ENCODE results near the gene ARMH1. TPM values are rescaled to one million over a fixed set of nuclear protein-coding genes. Genes with fewer than 3 reads are reported as not detected.
A peak's percentile ranks its signal among the peaks of the same experiment; 100 is the strongest.

ARMH1 gene
- total RNA-seq, 1 experiment from 2014 or later, result 0.15 TPM

DNA sequence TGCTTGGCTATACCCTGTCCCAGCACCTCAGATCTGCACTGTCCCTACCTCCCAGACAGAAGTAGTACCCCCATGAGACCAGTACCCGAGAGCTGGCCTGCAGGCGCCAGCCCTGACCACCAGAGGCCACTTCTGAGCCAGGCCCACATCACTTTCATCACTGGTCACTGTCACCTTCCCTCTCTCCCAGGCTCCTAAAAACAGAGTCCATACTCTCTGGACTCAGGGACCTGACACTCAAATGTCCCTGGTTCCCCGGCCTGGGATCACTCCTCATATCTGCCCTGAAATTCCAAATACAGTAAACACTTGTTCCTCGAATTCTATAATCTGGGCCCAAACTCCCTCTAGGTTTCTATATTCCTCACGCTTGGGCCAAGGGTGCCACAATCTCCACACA is 18.9 kb upstream of the ARMH1 start:
- intact Hi-C loops (cut with micrococcal nuclease), result loop anchor here (1.0 kb wide), 1 partner anchor 22 kb away; no protein-coding TSS in a partner anchor
- Histone ChIP-seq H3K79me2 (ENCODE audit: low read length) (no peaks in the 10 kb centered on the region), H3K27me3 (ENCODE audit: low read length) (no peaks in the 10 kb centered on the region), H3F3A (ENCODE audit: low read length, unreplicated experiment) (no peaks in the 10 kb centered on the region), H3K9ac (ENCODE audit: low read length) (no peak overlapping the region), H4K20me1 (ENCODE audit: low read length) (no peaks in the 10 kb centered on the region), H3K9me3 (ENCODE audit: low read length) (no peaks in the 10 kb centered on the region), H3K4me3 (ENCODE audit: low read length) (no peak overlapping the region), H3K4me1 (ENCODE audit: insufficient read depth, low read length) (no peaks in the 10 kb centered on the region), H3K27ac (ENCODE audit: low read length) (no peak overlapping the region), H3K4me2 (ENCODE audit: low read length) (no peak overlapping the region), H3K9me2 (replicated peaks; ENCODE audit: low read length) (no peaks in the 10 kb centered on the region), H3K36me3 (ENCODE audit: low read depth, low read length) (peaks cover under 1% of the 10 kb centered on the region; the same call in 1 of the 2 replicates), H2AFZ (ENCODE audit: low read length) (no peak overlapping the region)
- DNase-seq (peak; percentile 50), ATAC-seq (peak; percentile 68)
- ChIA-PET POLR2A (ENCODE audit: unreplicated experiment) (no interaction called here), CTCF (no interaction called here)
- BruUV-seq (replicated peaks), result no TSS peak
- TF ChIP-seq, protein P1, sequence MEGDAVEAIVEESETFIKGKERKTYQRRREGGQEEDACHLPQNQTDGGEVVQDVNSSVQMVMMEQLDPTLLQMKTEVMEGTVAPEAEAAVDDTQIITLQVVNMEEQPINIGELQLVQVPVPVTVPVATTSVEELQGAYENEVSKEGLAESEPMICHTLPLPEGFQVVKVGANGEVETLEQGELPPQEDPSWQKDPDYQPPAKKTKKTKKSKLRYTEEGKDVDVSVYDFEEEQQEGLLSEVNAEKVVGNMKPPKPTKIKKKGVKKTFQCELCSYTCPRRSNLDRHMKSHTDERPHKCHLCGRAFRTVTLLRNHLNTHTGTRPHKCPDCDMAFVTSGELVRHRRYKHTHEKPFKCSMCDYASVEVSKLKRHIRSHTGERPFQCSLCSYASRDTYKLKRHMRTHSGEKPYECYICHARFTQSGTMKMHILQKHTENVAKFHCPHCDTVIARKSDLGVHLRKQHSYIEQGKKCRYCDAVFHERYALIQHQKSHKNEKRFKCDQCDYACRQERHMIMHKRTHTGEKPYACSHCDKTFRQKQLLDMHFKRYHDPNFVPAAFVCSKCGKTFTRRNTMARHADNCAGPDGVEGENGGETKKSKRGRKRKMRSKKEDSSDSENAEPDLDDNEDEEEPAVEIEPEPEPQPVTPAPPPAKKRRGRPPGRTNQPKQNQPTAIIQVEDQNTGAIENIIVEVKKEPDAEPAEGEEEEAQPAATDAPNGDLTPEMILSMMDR (conservative IDR thresholded peaks at IDR 0.05; ENCODE audit: low read depth, low read length), result peak; percentile 88
- no peak for TF ChIP-seq EZH2phosphoT487 (IDR thresholded peaks at IDR 0.05; ENCODE audit: borderline replicate concordance, low read length)
- TF ChIP-seq EZH2 (IDR thresholded peaks at IDR 0.05; ENCODE audit: low read length, unreplicated experiment), result no peak

DNA sequence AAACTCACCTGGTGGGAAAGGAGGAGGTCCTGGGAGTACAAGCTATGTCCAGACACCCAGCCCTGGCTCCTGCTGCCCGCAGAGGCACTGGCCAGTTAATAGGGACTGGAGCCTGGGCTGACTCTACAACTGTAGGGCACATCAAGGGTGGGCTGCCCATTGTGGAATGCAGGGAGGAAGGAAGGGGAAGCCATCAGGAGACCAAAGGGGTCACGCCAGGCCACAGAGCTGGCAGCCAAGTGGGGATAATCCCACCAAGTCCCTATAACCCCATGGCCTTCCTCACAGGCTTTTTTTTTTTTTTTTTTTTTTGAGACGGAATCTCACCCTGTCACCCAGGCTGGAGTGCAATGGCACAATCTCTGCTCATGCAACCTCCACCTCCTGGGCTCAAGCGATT is 14.9 kb upstream of the ARMH1 start:
- H3F3A ChIP-seq (ENCODE audit: low read length, unreplicated experiment), result no peaks in the 10 kb centered on the region
- H3K4me1 ChIP-seq (ENCODE audit: insufficient read depth, low read length), result no peaks in the 10 kb centered on the region
- TF ChIP-seq, protein P1 (conservative IDR thresholded peaks at IDR 0.05; ENCODE audit: low read depth, low read length), result no peak
- TF ChIP-seq EZH2phosphoT487 (IDR thresholded peaks at IDR 0.05; ENCODE audit: borderline replicate concordance, low read length) (no peak), EZH2 (IDR thresholded peaks at IDR 0.05; ENCODE audit: low read length, unreplicated experiment) (no peak)
- intact Hi-C loops (cut with micrococcal nuclease), result no loop called here
- no peak overlapping the region for H3K27ac ChIP-seq (ENCODE audit: low read length)
- H4K20me1 ChIP-seq (ENCODE audit: low read length), result no peaks in the 10 kb centered on the region
- POLR2A ChIA-PET (ENCODE audit: unreplicated experiment), result no interaction called here
- no peaks in the 10 kb centered on the region for H3K9me3 ChIP-seq (ENCODE audit: low read length)
- DNase-seq (no peak), ATAC-seq (no peak)
- H3K4me3 ChIP-seq (ENCODE audit: low read length), result no peak overlapping the region
- CTCF ChIA-PET, result no interaction called here
- no peaks in the 10 kb centered on the region for H3K27me3 ChIP-seq (ENCODE audit: low read length)
- no peaks in the 10 kb centered on the region for H3K36me3 ChIP-seq (ENCODE audit: low read depth, low read length)
- H3K9me2 ChIP-seq (replicated peaks; ENCODE audit: low read length), result no peaks in the 10 kb centered on the region
- H3K4me2 ChIP-seq (ENCODE audit: low read length), result no peak overlapping the region
- BruUV-seq (replicated peaks), result no TSS peak
- no peak overlapping the region for H2AFZ ChIP-seq (ENCODE audit: low read length)
- no peaks in the 10 kb centered on the region for H3K79me2 ChIP-seq (ENCODE audit: low read length)
- no peak overlapping the region for H3K9ac ChIP-seq (ENCODE audit: low read length)

DNA sequence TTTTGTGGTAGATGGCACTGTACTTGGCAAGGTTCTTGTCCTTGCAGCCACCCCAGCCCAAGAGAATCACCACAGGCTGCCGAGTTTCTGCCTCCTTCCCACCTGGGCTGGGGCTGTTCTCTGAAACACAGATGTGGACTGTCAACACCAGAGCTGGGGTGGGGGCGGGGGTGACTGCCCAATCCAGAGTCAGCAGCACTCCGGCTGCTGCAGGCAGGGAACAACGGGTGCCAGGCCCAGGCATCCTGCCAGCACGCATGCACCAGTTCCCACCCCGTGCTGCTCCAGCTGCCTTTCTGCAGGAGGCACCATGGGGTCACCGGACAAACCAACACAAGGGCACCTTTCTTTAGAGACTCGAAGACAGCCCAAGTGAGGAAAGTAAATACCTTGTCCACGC is 14.3 kb upstream of the ARMH1 start:
- CTCF ChIA-PET, result no interaction called here

More for the DNA sequence above, 14.3 kb upstream of the ARMH1 start:
- Histone ChIP-seq H3F3A (ENCODE audit: low read length, unreplicated experiment) (no peaks in the 10 kb centered on the region), H3K79me2 (ENCODE audit: low read length) (no peaks in the 10 kb centered on the region), H3K4me1 (ENCODE audit: insufficient read depth, low read length) (no peaks in the 10 kb centered on the region), H3K9me3 (ENCODE audit: low read length) (no peaks in the 10 kb centered on the region), H3K4me3 (ENCODE audit: low read length) (no peak overlapping the region), H3K27me3 (ENCODE audit: low read length) (no peaks in the 10 kb centered on the region), H3K4me2 (ENCODE audit: low read length) (no peak overlapping the region), H3K9ac (ENCODE audit: low read length) (no peak overlapping the region), H2AFZ (ENCODE audit: low read length) (no peak overlapping the region), H3K9me2 (replicated peaks; ENCODE audit: low read length) (no peaks in the 10 kb centered on the region), H3K36me3 (ENCODE audit: low read depth, low read length) (no peaks in the 10 kb centered on the region), H3K27ac (ENCODE audit: low read length) (no peak overlapping the region), H4K20me1 (ENCODE audit: low read length) (no peaks in the 10 kb centered on the region)
- BruUV-seq (replicated peaks), result no TSS peak
- ATAC-seq (no peak), DNase-seq (no peak)
- POLR2A ChIA-PET (ENCODE audit: unreplicated experiment), result no interaction called here
- TF ChIP-seq, protein P1 (conservative IDR thresholded peaks at IDR 0.05; ENCODE audit: low read depth, low read length), result no peak
- TF ChIP-seq EZH2 (IDR thresholded peaks at IDR 0.05; ENCODE audit: low read length, unreplicated experiment) (no peak), EZH2phosphoT487 (IDR thresholded peaks at IDR 0.05; ENCODE audit: borderline replicate concordance, low read length) (no peak)
- intact Hi-C loops (cut with micrococcal nuclease), result no loop called here

All from PC-3 (cell line).